Measurements from ENCODE around the gene PRIMPOL. TPM values are rescaled to one million over a fixed set of nuclear protein-coding genes. Genes with fewer than 3 reads are reported as not detected.

Gene PRIMPOL
- total and polyA plus RNA-seq, 2 of the 4 experiments (the other 2 are of a cell fraction): 5.6 to 8.8 TPM

GRCh38 chr4:184744236-184744635, 94.7 kb downstream of the PRIMPOL start:
- H3K56ac ChIP-seq (ENCODE audit: extremely low read depth, insufficient read depth, low read length): no peak overlapping the region
- H2AK9ac ChIP-seq (replicated peaks; ENCODE audit: low read depth, low read length, poor library complexity): no peak overlapping the region
- no peaks in the 10 kb centered on the region for H3K9me1 ChIP-seq (ENCODE audit: insufficient read depth, low read length)
- H3K36me3 ChIP-seq (ENCODE audit: control insufficient read depth, insufficient read depth, low read length): no peaks in the 10 kb centered on the region
- no peak overlapping the region for H2BK20ac ChIP-seq (ENCODE audit: low read depth, low read length)
- no peak overlapping the region for H2BK15ac ChIP-seq (ENCODE audit: low read depth, low read length)
- H2BK5ac ChIP-seq (ENCODE audit: low read depth, low read length, poor library complexity, severe bottlenecking): no peak overlapping the region
- no peak overlapping the region for H4K8ac ChIP-seq (ENCODE audit: low read depth in 2 of 2, low read length in 2 of 2)
- H3K23ac ChIP-seq (ENCODE audit: low read depth, low read length): no peak overlapping the region
- ChIA-PET POLR2A (ENCODE audit: unreplicated experiment) (no interaction called here), CTCF (no interaction called here)
- no peak overlapping the region for H4K5ac ChIP-seq (ENCODE audit: low read depth, low read length)
- intact Hi-C loops (cut with micrococcal nuclease): loop anchor here (2.0 kb wide), 1 partner anchor 391 kb away; no protein-coding TSS in a partner anchor
- DNase-seq (no peak), ATAC-seq (ENCODE audit: low read depth) (no peak)
- H2BK120ac ChIP-seq (ENCODE audit: low read depth, low read length): no peak overlapping the region
- in situ Hi-C loops (cut with MboI; ENCODE audit: low sequenced_read_pairs): loop anchor here (10.0 kb wide), 1 partner anchor 261 kb away; no protein-coding TSS in a partner anchor
- TF ChIP-seq RFX5 (IDR thresholded peaks at IDR 0.05; ENCODE audit: low read depth, low read length) (no peak), USF2 (IDR thresholded peaks at IDR 0.05; ENCODE audit: low read depth, low read length) (no peak), MAZ (IDR thresholded peaks at IDR 0.05; ENCODE audit: borderline replicate concordance, low read depth, low read length) (no peak), RAD21 (IDR thresholded peaks at IDR 0.05; ENCODE audit: low read length) (no peak), MXI1 (IDR thresholded peaks at IDR 0.05; ENCODE audit: borderline replicate concordance, low read depth, low read length) (no peak)
- no peak overlapping the region for H3K9ac ChIP-seq (ENCODE audit: low read depth, low read length)
- no peaks in the 10 kb centered on the region for H3K79me1 ChIP-seq (ENCODE audit: low read depth in 1 of 2, low read length in 2 of 2)
- no peaks in the 10 kb centered on the region for H3K9me3 ChIP-seq (ENCODE audit: control insufficient read depth, insufficient read depth, low read length)
- no peak overlapping the region for H3K4me2 ChIP-seq (ENCODE audit: low read depth, low read length)
- dilution Hi-C loops (cut with HindIII; ENCODE audit: low sequenced_read_pairs, unreplicated experiment): no loop called here
- H4K20me1 ChIP-seq (ENCODE audit: insufficient read depth, low read length): no peaks in the 10 kb centered on the region
- BruUV-seq (replicated peaks): no TSS peak
- H3K14ac ChIP-seq (replicated peaks; ENCODE audit: low read depth, low read length): no peak overlapping the region
- H4K91ac ChIP-seq (ENCODE audit: insufficient read depth, low read depth, low read length): no peak overlapping the region
- H3K27me3 ChIP-seq (ENCODE audit: control insufficient read depth, insufficient read depth, low read length): no peaks in the 10 kb centered on the region; the same call in 1 of the 2 replicates
- H2AFZ ChIP-seq (replicated peaks; ENCODE audit: low read length, poor library complexity): no peak overlapping the region
- peaks cover 4% of the 10 kb centered on the region; the same call in 1 of the 2 replicates for H3K4me1 ChIP-seq (ENCODE audit: control insufficient read depth, insufficient read depth, low read length)
- no CpG with 5 or more reads among the region's 10 CpGs for WGBS, 2 experiments (ENCODE audit: extremely low coverage in 2 of 2, insufficient read length in 1 of 2)
- H3K18ac ChIP-seq (ENCODE audit: low read depth, low read length): no peak overlapping the region
- H3K4ac ChIP-seq (ENCODE audit: low read depth, low read length): no peak overlapping the region; the same call in 1 of the 2 replicates
- H3K27ac ChIP-seq (ENCODE audit: insufficient read depth, low read length): no peak overlapping the region
- H2AK5ac ChIP-seq (ENCODE audit: low read depth, low read length): no peak overlapping the region
- no peak overlapping the region for H3K4me3 ChIP-seq (ENCODE audit: insufficient read depth, low read depth, low read length)

Other genes starting within 250 kb of the PRIMPOL start
- gene IRF2, start 175.2 kb upstream of the PRIMPOL start, total RNA-seq (2012; rRNA removed): 20.3 and 21.9 TPM in 2 replicates
- gene IRF2, start 175.2 kb upstream of the PRIMPOL start, polyA plus RNA-seq (2012; rRNA removed): 16.5 and 20.6 TPM in 2 replicates
- gene CASP3, start 291 bp upstream of the PRIMPOL start, total RNA-seq (2012; rRNA removed): 26.7 and 58.9 TPM in 2 replicates
- 21.1 and 27.4 TPM in 2 replicates for gene CASP3, start 291 bp upstream of the PRIMPOL start, polyA plus RNA-seq (2012; rRNA removed)
- 13.6 and 26.7 TPM in 2 replicates for gene CENPU, start 84.4 kb downstream of the PRIMPOL start, total RNA-seq (2012; rRNA removed)
- gene CENPU, start 84.4 kb downstream of the PRIMPOL start, polyA plus RNA-seq (2012; rRNA removed): 12.0 and 14.6 TPM in 2 replicates
- gene ACSL1, start 176.2 kb downstream of the PRIMPOL start, total RNA-seq (2012; rRNA removed): 26.0 and 27.5 TPM in 2 replicates
- gene ACSL1, start 176.2 kb downstream of the PRIMPOL start, polyA plus RNA-seq (2012; rRNA removed): 9.8 and 14.4 TPM in 2 replicates

All from IMR-90 (cell line).